Urothelium cell line (cell line): ENCODE measurements around the gene GAS7.

Source experiments
- DNase-seq: peaks from one replicate; pipeline ENCODE4 v3.0.0; 2011; ENCODE audit warnings: low spot score, mixed read lengths
- FAIRE-seq: peaks from 2 replicates; lab custom pipeline; 2011; peaks lifted over from hg19 to GRCh38; lab: Jason Lieb, UNC

GAS7 gene

GRCh38 chr17:9905078-9905415 is 293.4 kb downstream of the GAS7 start, which contains the start of gene RCVRN:
Gene RCVRN, minus strand, starts transcription at chr17:9905271. Its CDS starts 91 bp downstream, at chr17:9905180.
- FAIRE-seq (no peak), DNase-seq (no peak)

DNA sequence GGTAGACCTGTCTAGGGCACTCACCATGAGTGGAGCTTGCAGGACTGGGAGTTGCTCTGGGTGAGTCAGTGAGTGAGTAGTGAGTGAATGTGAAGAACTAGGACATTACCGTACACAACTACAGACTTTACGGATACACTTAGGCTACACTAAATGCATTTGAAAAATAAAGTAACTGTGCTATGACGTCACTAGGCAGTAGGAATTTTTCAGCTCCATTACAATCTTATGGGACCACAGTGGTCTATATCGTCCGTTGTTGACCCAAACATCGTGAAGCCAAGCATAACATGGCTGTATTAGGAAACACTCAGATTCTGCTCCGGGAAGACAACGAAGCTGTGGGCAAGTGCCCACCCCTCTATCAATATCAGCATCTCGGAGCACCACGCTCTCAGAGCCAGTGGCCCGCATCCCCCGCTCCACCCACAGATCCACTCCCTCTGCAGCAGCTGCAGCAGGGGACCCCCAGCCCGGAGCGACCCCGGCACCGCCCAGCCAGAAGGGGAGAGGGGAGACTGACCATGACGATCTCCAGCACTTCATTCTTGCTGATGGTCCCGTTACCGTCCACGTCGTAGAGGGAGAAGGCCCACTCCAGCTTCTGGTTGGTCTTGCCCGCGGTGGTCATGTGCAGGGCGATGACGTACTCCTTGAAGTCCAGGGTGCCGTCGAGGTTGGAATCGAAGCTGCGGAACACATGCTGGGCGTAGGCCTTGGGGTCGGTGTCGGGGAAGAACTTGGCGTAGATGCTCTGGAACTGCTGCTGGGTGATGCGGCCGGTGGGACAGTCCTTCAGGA is 293.9 kb downstream of the GAS7 start:
- DNase-seq: no peak
- FAIRE-seq: no peak

GRCh38 chr17:9902120-9902519 is 296.3 kb downstream of the GAS7 start:
- DNase-seq (no peak), FAIRE-seq (no peak)

DNA sequence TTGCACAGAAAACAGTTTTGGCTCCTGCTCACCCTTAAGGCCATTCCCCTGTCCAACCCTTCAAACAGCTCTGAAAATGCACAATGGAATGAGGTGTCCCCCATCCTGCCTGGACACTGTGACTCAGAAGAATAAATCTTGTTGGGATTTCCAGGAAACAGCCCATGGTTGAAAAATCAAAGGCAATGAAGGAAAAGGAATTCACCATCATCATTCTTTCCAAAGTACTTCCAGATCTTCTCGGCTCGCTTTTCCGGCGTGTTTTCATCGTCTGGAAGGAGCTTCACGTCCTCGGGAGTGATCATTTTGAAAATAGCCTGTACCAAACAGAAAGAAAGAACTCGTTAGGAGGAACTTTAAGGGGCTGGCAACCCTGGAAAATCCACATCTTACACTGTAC is 297.6 kb downstream of the GAS7 start:
- DNase-seq (peak; percentile 39), FAIRE-seq (no peak)

GRCh38 chr17:9900044-9900594 is 298.3 kb downstream of the GAS7 start:
- no peak for FAIRE-seq

GRCh38 chr17:9899280-9900043 is 298.9 kb downstream of the GAS7 start:
- DNase-seq (no peak), FAIRE-seq (no peak)

More at GRCh38 chr17:9900044-9900594, 298.3 kb downstream of the GAS7 start:
- no peak for DNase-seq

DNA sequence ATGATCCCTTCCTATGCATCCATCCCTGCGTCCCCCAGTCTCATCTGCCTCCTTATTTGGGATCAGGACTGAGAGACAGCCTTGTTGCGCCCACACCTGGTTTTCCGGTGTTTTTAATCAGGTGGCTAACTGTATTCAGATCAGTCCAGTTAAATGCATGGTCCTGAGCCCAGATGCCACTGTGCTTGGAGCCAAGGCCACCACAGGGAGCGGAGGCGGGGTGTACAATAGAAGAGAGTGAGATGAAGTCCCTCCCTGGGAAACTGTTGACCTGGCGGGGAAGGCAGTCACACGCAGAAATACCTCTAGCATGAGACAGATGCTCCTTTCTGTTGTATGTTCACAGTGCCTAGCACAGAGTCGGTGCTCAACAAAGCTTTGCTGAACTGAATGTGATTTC is 299.6 kb downstream of the GAS7 start:
- DNase-seq (no peak), FAIRE-seq (no peak)

- DNase-seq (no peak), FAIRE-seq (no peak)
These were observed 300.9 kb downstream of the GAS7 start for GRCh38 chr17:9897372-9897968.

DNA sequence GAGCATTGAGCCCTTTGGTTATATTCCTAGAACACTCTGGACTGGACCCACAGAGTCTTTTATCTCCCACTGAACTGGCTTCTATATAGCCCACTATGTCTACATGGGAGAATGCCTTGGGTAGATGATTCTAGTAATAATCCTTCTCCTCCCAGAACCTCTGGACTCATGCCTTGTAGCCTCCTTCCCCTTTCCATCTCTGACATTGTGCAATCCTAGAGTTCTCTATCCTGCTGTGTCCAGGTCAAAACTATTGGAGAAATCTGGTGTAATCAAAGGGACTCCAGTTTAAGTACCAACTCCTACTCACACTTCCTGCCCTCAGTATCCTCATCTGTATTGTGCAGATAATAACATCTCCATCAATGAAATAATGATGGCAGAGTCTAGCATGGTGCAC is 302.5 kb downstream of the GAS7 start:
- FAIRE-seq: no peak

GRCh38 chr17:9894231-9894630 is 304.2 kb downstream of the GAS7 start:
- FAIRE-seq (no peak), DNase-seq (no peak)

More for the DNA sequence above, 302.5 kb downstream of the GAS7 start:
- DNase-seq: no peak

DNA sequence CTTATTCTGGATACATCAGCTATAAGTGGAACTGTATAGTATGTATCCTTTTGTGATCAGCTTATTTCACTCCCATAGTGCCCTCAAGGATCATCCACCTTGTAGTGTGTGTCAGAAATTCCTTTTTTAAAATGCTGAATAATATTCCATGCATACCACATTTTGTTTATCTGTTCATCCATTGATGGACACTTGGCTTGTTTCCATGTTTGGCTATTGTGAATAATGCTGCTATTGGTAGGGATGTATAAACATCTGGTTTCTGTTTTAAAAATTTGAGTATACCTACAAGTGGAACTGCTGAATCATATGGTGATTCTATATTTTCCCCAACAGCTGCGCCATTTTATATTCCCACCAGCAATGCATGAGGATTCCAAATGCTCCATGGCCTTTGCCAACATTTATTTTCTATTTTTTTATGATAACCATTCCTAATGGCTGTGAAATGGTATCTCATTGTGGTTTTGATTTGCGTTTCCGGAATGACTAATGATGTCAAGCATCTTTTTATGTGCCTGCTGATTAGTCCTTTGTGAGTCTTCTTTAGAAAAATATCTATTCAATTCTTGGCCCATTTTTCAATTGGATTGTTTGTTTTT is 304.9 kb downstream of the GAS7 start:
- DNase-seq (no peak), FAIRE-seq (no peak)

DNA sequence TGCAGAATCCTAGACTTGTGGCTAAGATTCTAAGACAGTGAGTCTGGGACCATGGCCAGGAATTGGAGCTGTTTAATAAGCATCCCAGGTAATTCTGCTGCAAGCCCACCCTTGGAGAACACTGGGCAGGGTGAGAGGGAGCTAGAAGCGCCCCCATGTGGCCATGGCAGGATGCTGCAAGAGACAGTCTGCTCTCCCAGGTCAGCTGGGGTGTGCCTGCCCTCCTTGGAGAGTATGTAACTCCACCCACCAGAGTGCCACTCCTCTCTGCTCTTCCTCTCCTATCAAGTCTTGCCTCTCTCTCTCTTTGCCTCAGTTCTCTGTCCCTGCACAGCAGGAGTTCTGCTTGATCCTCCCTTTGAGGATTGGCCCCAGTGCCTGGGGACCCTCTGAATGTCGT is 308.3 kb downstream of the GAS7 start:
- DNase-seq: no peak
- FAIRE-seq: no peak

DNA sequence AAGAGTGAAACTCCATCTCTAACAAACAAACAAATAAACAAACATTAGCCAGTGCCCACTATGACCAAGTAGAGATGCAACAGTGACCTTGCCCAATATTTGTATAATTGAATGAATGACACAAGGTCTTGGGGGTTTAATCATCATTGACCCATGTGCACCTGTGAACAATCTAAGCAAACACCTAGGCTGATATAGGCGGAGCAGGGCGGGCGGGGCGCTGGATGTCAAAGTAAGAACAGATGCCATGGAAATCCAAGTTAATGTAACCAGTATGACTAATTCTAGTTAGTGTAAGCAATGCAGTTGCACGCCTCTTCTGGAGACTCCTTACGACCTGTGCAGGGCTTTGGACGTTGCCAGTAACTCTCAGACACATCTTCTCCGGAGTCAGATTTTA is 310.9 kb downstream of the GAS7 start:
- DNase-seq (no peak), FAIRE-seq (no peak)

DNA sequence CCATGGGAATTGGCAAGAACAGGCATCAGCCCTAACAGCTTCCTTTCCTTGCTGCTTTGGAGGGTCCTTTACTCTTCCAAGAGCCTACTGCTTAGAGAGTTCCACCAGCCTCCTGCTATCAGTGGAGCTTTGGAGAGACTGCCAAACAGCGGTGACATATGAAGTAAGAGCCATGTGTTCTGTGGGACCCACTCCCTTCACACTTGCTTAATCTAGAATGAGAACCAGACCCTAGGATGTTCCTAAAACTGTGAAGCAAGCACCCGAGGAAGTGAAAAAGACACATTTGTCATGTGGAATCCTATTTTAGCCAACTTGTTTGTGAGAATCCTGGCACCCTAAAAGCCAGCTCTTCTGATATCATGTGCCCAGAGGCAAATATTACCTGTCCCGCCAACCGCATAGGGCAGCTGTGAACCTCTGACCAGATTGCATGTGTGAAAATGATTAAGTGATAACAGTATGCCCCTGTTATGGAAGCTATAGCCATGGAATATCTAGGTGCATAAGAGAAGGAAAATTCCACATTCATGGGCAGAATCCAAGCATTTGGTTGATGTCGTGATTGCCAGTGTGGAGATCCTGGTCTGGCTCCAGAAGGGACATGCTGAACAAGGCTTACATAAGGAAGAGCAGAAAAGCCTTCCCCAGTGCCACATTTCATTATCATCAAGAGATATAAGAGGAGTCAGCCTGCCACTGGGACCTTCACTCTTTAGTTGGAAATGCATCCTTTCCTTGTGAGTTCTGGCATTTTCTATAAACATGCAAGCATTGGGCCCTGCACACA is 312.1 kb downstream of the GAS7 start:
- DNase-seq (no peak), FAIRE-seq (no peak)

DNA sequence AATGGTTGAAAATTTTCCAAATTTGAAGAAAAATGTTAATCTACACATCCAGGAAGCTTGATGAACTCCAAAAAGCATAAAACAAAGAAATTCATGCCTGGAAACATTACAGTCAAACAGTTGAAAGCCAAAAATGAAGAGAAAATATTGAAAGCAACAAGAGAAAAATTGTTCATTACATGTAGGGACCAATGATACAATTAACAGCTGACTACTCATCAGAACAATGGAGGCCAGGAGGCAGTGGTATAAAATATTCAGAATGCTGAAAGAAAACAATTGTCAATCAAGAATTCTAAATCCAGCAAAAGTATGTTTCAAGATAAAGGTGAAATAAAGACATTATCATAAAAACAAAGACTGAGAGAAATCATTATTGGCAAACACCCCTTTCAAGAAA is 315.0 kb downstream of the GAS7 start:
- FAIRE-seq: no peak
- no peak for DNase-seq

- FAIRE-seq: no peak
- peak; percentile 60 for DNase-seq
These were observed 317.8 kb downstream of the GAS7 start for GRCh38 chr17:9880582-9880999.

GRCh38 chr17:9878786-9879525 is 319.4 kb downstream of the GAS7 start:
- FAIRE-seq: no peak

DNA sequence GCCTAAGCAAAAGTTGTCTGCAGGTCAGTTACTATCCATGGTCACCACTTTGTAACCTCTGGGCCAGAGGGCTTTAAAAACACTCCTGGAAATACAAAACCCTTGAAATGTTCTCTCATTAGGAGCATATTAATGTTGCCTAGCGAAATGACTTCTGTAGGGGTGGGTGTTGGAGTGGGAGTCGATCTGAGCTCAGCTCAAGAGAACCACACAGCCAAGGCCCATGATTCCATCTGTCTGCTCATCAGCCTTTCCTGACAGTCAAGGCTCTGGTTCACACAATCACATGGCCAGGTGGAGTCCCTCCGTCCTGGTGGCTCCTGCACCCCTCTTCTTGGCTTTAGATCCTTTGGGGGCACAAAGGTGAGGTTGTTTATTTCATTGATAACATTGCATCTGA is 320.1 kb downstream of the GAS7 start:
- DNase-seq (no peak), FAIRE-seq (no peak)

More at GRCh38 chr17:9878786-9879525, 319.4 kb downstream of the GAS7 start:
- DNase-seq: peak; percentile 17

GRCh38 chr17:9875441-9875840 is 323.0 kb downstream of the GAS7 start:
- DNase-seq: peak; percentile 50
- FAIRE-seq: no peak

DNA sequence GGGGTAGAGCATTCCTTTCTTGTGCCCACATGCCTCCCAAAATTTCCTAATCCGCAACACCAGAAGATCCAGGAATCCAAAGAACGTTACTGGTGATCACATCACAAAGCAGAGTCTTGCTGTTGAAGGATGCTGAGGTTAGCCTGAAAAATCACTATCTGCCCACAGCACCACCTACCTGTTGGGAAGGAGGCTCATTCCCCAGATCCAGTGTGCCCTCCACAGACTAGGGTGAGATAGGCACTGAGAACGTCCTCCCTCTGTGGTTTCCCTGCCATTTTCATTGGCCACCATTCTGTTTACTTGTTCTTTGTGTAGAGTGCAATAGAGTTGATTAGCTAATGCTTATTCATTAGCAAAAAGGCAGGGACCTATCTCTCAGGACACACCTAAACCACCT is 323.7 kb downstream of the GAS7 start:
- no peak for FAIRE-seq
- DNase-seq: no peak
